HK-2 (cell line): Measurements from ENCODE around the gene SRRD.
A peak's percentile ranks its signal among the peaks of the same experiment; 100 is the strongest.

Experiments
- DNase-seq: peaks from one replicate; pipeline ENCODE4 v3.0.0-alpha.2; 2018; ENCODE audit not compliant: unreplicated experiment

The SRRD gene

GRCh38 chr22:26482161-26482560, 1.5 kb upstream of the SRRD start:
- no peak for DNase-seq

GRCh38 chr22:26483043-26483438, 636 bp upstream of the SRRD start:
- no peak for DNase-seq

GRCh38 chr22:26484360-26484706, 656 bp downstream of the SRRD start:
- DNase-seq, result no peak

- no peak for DNase-seq
These were observed 1.3 kb downstream of the SRRD start for GRCh38 chr22:26485013-26485412.

- no peak for DNase-seq
These were observed 2.2 kb downstream of the SRRD start for GRCh38 chr22:26485806-26486390.

GRCh38 chr22:26486394-26486793, 2.7 kb downstream of the SRRD start:
- DNase-seq, result no peak

- DNase-seq, result no peak
These were observed 4.3 kb downstream of the SRRD start for GRCh38 chr22:26487996-26488395.

- no peak for DNase-seq
These were observed 5.9 kb downstream of the SRRD start for GRCh38 chr22:26489447-26490036.

- no peak for DNase-seq
These were observed 8.5 kb downstream of the SRRD start for GRCh38 chr22:26492220-26492619.

GRCh38 chr22:26494506-26494905, 10.8 kb downstream of the SRRD start:
- peak; percentile 21 for DNase-seq

- no peak for DNase-seq
These were observed 12.8 kb downstream of the SRRD start for GRCh38 chr22:26496456-26496855.

- no peak for DNase-seq
These were observed 15.6 kb downstream of the SRRD start for GRCh38 chr22:26499188-26499703.

GRCh38 chr22:26501996-26502395, 18.3 kb downstream of the SRRD start:
- DNase-seq, result no peak

GRCh38 chr22:26502688-26503561, 19.2 kb downstream of the SRRD start:
- no peak for DNase-seq

GRCh38 chr22:26503758-26504157, 20.1 kb downstream of the SRRD start:
- DNase-seq, result no peak

GRCh38 chr22:26508148-26508547, 24.5 kb downstream of the SRRD start:
- DNase-seq, result no peak

- DNase-seq, result peak; percentile 90
These were observed 28.6 kb downstream of the SRRD start, which contains the start of gene TFIP11 for GRCh38 chr22:26512149-26512793. TFIP11 (minus strand) TSS chr22:26512473; CDS start chr22:26510272, 2,201 bp downstream.

- no peak for DNase-seq
These were observed 30.2 kb downstream of the SRRD start for GRCh38 chr22:26513838-26514237.

GRCh38 chr22:26514419-26515161, 30.9 kb downstream of the SRRD start:
- DNase-seq, result no peak

- no peak for DNase-seq
These were observed 32.3 kb downstream of the SRRD start for GRCh38 chr22:26515931-26516330.

GRCh38 chr22:26516503-26516902, 32.8 kb downstream of the SRRD start:
- no peak for DNase-seq

GRCh38 chr22:26517429-26517828, 33.8 kb downstream of the SRRD start:
- DNase-seq, result no peak
